HEK293 (cell line): ENCODE measurements around the gene TECPR2.
"Not testable (repeated sequence)": the region's sequence is repeated elsewhere in the genome, so short reads cannot be mapped to it uniquely, and the experiment has no call there.

Source experiments
- CTCF ChIA-PET: fragments of 350-600 bp; formaldehyde crosslinking; extraction: SDS; loops from one replicate; lab custom pipeline; 2021; ENCODE audit warnings: antibody characterized with exemption; lab: Yijun Ruan, JAX
- POLR2A ChIA-PET: fragments of 300-600 bp; formaldehyde crosslinking; extraction: SDS; loops from one replicate; lab custom pipeline; 2020; ENCODE audit warnings: antibody characterized with exemption, inconsistent platforms; lab: Yijun Ruan, JAX
- H3K27ac ChIP-seq: fragments of 200-500 bp; sonication (Bioruptor generic); 2 replicates; pipeline ENCODE4 v1.5.1; 2014; ENCODE audit warnings: low read depth, low read length, control low read depth, inconsistent platforms; ENCODE audit errors: extremely low read depth
- H3K36me3 ChIP-seq, 2 experiments: fragments of 200-500 bp in 1 of 2; sonication (Bioruptor generic) in 1 of 2; 1 replicate in 1 of 2; 2 replicates in 1 of 2; pipeline ENCODE4 v1.5.1; 2014 to 2017; ENCODE audit warnings: inconsistent platforms in 2 of 2, low read length in 2 of 2; ENCODE audit not compliant: control insufficient read depth in 2 of 2, insufficient read depth in 1 of 2
- H3K4me1 ChIP-seq: fragments of 200-500 bp; sonication (Bioruptor generic); 2 replicates; pipeline ENCODE4 v1.5.1; 2014; ENCODE audit warnings: mild to moderate bottlenecking, low read length, inconsistent platforms; ENCODE audit not compliant: control insufficient read depth, insufficient read depth
- H3K4me3 ChIP-seq: 2 replicates; pipeline ENCODE4 v1.5.1; 2011; ENCODE audit warnings: low read depth, mild to moderate bottlenecking, control low read depth, low read length, moderate library complexity
- H3K9me3 ChIP-seq: fragments of 200-500 bp; sonication (Bioruptor generic); 2 replicates; pipeline ENCODE4 v1.5.1; 2014; ENCODE audit warnings: low read depth, low read length, inconsistent platforms; ENCODE audit not compliant: control insufficient read depth, insufficient read depth
- BCL6B ChIP-seq: fragments of 450-650 bp; formaldehyde crosslinking; IDR thresholded peaks from 2 replicates; pipeline ENCODE4 v1.5.1; 2017; ENCODE audit warnings: missing biosample characterization, missing genetic modification characterization
- HOXD13 ChIP-seq: sonication (generic); formaldehyde crosslinking; IDR thresholded peaks from 2 replicates; pipeline ENCODE4 v1.8.0; 2022; ENCODE audit warnings: missing genetic modification reagents, borderline replicate concordance
- KLF7 ChIP-seq: fragments of 450-650 bp; formaldehyde crosslinking; IDR thresholded peaks from 2 replicates; pipeline ENCODE4 v1.5.1; 2016; ENCODE audit warnings: missing biosample characterization, missing genetic modification characterization, borderline replicate concordance
- OSR2 ChIP-seq: fragments of 450-650 bp; formaldehyde crosslinking; IDR thresholded peaks from 2 replicates; pipeline ENCODE4 v1.5.1; 2016; ENCODE audit warnings: missing biosample characterization, missing genetic modification characterization
- PRDM1 ChIP-seq: fragments of 450-650 bp; formaldehyde crosslinking; IDR thresholded peaks from 2 replicates; pipeline ENCODE4; 2016; ENCODE audit warnings: missing biosample characterization, missing genetic modification characterization
- SCRT2 ChIP-seq: fragments of 450-650 bp; formaldehyde crosslinking; IDR thresholded peaks from 2 replicates; pipeline ENCODE4 v1.5.1; 2016; ENCODE audit warnings: missing biosample characterization, missing genetic modification characterization
- ZBTB10 ChIP-seq: fragments of 450-650 bp; formaldehyde crosslinking; IDR thresholded peaks from 2 replicates; pipeline ENCODE4 v1.5.1; 2016; ENCODE audit warnings: missing biosample characterization, missing genetic modification characterization
- ZNF121 ChIP-seq: fragments of 450-650 bp; formaldehyde crosslinking; IDR thresholded peaks from 2 replicates; pipeline ENCODE4 v1.5.1; 2016; ENCODE audit warnings: missing biosample characterization, missing genetic modification characterization
- ZNF140 ChIP-seq: fragments of 450-650 bp; formaldehyde crosslinking; IDR thresholded peaks from 2 replicates; pipeline ENCODE4 v1.5.1; 2016; ENCODE audit warnings: missing biosample characterization, missing genetic modification characterization
- ZNF157 ChIP-seq: fragments of 450-650 bp; formaldehyde crosslinking; IDR thresholded peaks from 2 replicates; pipeline ENCODE4 v1.5.1; 2016; ENCODE audit warnings: missing biosample characterization, missing genetic modification characterization
- ZNF266 ChIP-seq: fragments of 450-650 bp; formaldehyde crosslinking; IDR thresholded peaks from 2 replicates; pipeline ENCODE4 v1.5.1; 2016; ENCODE audit warnings: missing biosample characterization, missing genetic modification characterization, low read depth
- ZNF280D ChIP-seq: fragments of 450-650 bp; formaldehyde crosslinking; IDR thresholded peaks from 2 replicates; pipeline ENCODE4 v1.5.1; 2016; ENCODE audit warnings: missing biosample characterization, missing genetic modification characterization
- ZNF366 ChIP-seq: fragments of 450-650 bp; formaldehyde crosslinking; conservative IDR thresholded peaks from 2 replicates; pipeline ENCODE4 v1.5.1; 2016; ENCODE audit warnings: missing biosample characterization, missing genetic modification characterization
- ZNF449 ChIP-seq: fragments of 450-650 bp; formaldehyde crosslinking; IDR thresholded peaks from 2 replicates; pipeline ENCODE4 v1.5.1; 2017; ENCODE audit warnings: missing biosample characterization, mild to moderate bottlenecking, missing genetic modification characterization, moderate library complexity
- ZNF558 ChIP-seq: fragments of 450-650 bp; formaldehyde crosslinking; IDR thresholded peaks from 2 replicates; pipeline ENCODE4 v1.5.1; 2016; ENCODE audit warnings: missing biosample characterization, missing genetic modification characterization
- ZNF560 ChIP-seq: fragments of 450-650 bp; formaldehyde crosslinking; IDR thresholded peaks from 2 replicates; pipeline ENCODE4 v1.5.1; 2017; ENCODE audit warnings: missing biosample characterization, missing genetic modification characterization, borderline replicate concordance
- ZNF837 ChIP-seq: fragments of 450-650 bp; formaldehyde crosslinking; IDR thresholded peaks from 2 replicates; pipeline ENCODE4 v1.5.1; 2016; ENCODE audit warnings: missing biosample characterization, missing genetic modification characterization

TECPR2 gene

GRCh38 chr14:102519709-102520108 is 157.0 kb downstream of the TECPR2 start:
- 0 out of 2 replicates have a peak, but pooled peaks have one; percentile 81 for TF ChIP-seq ZNF121 (tag by site-specific recombination)
- H3K36me3 ChIP-seq, H3K9me3 ChIP-seq, H3K4me1 ChIP-seq, H3K4me3 ChIP-seq, POLR2A ChIA-PET, H3K27ac ChIP-seq: not testable (repeated sequence)
- CTCF ChIA-PET, result interaction anchor here (1.6 kb wide), 1 partner anchor 75 kb away, joined by 11 read pairs; no protein-coding TSS in a partner anchor

GRCh38 chr14:102523200-102523568 is 160.4 kb downstream of the TECPR2 start:
- TF ChIP-seq ZNF140 (tag by site-specific recombination) (no peak), BCL6B (tag by site-specific recombination) (no peak), ZBTB10 (tag by site-specific recombination) (no peak), ZNF449 (no peak), ZNF280D (tag by site-specific recombination) (no peak), ZNF366 (tag by site-specific recombination) (peak; percentile 74), KLF7 (tag by site-specific recombination) (no peak), PRDM1 (tag by site-specific recombination) (peak; percentile 60), ZNF157 (tag by site-specific recombination) (no peak), ZNF837 (tag by site-specific recombination) (no peak), HOXD13 (CRISPR knock-in tag) (no peak), SCRT2 (no peak), OSR2 (tag by site-specific recombination) (no peak), ZNF558 (tag by site-specific recombination) (no peak), ZNF266 (tag by site-specific recombination) (0 out of 2 replicates have a peak, but pooled peaks have one; percentile 10), ZNF560 (tag by site-specific recombination) (no peak)
- TF ChIP-seq, all 188 proteins: peak for 3
- Histone ChIP-seq H3K4me1 (no peaks in the 10 kb centered on the region), H3K36me3 (no peaks in the 10 kb centered on the region), H3K4me3 (no peak overlapping the region), H3K9me3 (no peaks in the 10 kb centered on the region), H3K27ac (no peak overlapping the region)
- ChIA-PET POLR2A (interaction anchor here (1.8 kb wide), 1 partner anchor 69 kb away, joined by 11 read pairs; the partner anchor contains the start of gene RCOR1), CTCF (interaction anchor here (0.6 to 3.0 kb wide), 7 partner anchors 8 to 274 kb away, joined by 3 to 16 read pairs (median 4); no protein-coding TSS in a partner anchor)
